IMR-90 (cell line): ENCODE measurements around the gene HCAR3. TPM values are rescaled to one million over a fixed set of nuclear protein-coding genes. Genes with fewer than 3 reads are reported as not detected.

Source experiments
- ATAC-seq: fragments of 200-7000 bp; cut with Tn5 transposase; 2 replicates; pipeline ENCODE4 v1.9.1; 2020; ENCODE audit warnings: low read depth, mild to moderate bottlenecking, moderate library complexity
- BruUV-seq: library from RNA; stranded (reverse); fragments of 400-500 nt; replicated peaks from 2 replicates; lab custom pipeline; 2021; lab: Mats Ljungman, UMichigan
- CTCF ChIA-PET: fragments of 300-600 bp; formaldehyde crosslinking; extraction: SDS; loops from one replicate; lab custom pipeline; 2021; ENCODE audit warnings: antibody characterized with exemption; lab: Yijun Ruan, JAX
- POLR2A ChIA-PET: fragments of 300-600 bp; sonication (Branson Sonifier 250); formaldehyde crosslinking; loops from one replicate; lab custom pipeline; 2022; ENCODE audit warnings: antibody characterized with exemption; ENCODE audit not compliant: unreplicated experiment; lab: Charles Lee
- DNase-seq: peaks from one replicate; pipeline ENCODE4 v3.0.0; 2013
- H2AFZ ChIP-seq: replicated peaks from 2 replicates; pipeline ENCODE3; 2013; ENCODE audit warnings: low read length, mild to moderate bottlenecking; ENCODE audit not compliant: poor library complexity
- H2AK5ac ChIP-seq: 2 replicates; pipeline ENCODE4 v1.6.1; 2013; ENCODE audit warnings: low read depth, low read length, inconsistent platforms
- H2AK9ac ChIP-seq: replicated peaks from 2 replicates; pipeline ENCODE3; 2013; ENCODE audit warnings: mild to moderate bottlenecking, low read depth, low read length, moderate library complexity; ENCODE audit not compliant: poor library complexity
- H2BK120ac ChIP-seq: 2 replicates; pipeline ENCODE4 v1.6.1; 2013; ENCODE audit warnings: low read depth, low read length, inconsistent platforms
- H2BK15ac ChIP-seq: 3 replicates; pipeline ENCODE4 v1.6.1; 2013; ENCODE audit warnings: low read depth, low read length, inconsistent platforms
- H2BK20ac ChIP-seq: 2 replicates; pipeline ENCODE4 v1.6.1; 2013; ENCODE audit warnings: low read depth, mild to moderate bottlenecking, inconsistent platforms, low read length, moderate library complexity
- H2BK5ac ChIP-seq: 2 replicates; pipeline ENCODE4 v1.6.1; 2013; ENCODE audit warnings: mild to moderate bottlenecking, low read depth, low read length, inconsistent platforms; ENCODE audit not compliant: poor library complexity, severe bottlenecking
- H3K14ac ChIP-seq: replicated peaks from 2 replicates; pipeline ENCODE4 v1.6.1; 2013; ENCODE audit warnings: low read depth, low read length, inconsistent platforms
- H3K18ac ChIP-seq: 2 replicates; pipeline ENCODE4 v1.6.1; 2013; ENCODE audit warnings: low read depth, low read length, control low read depth
- H3K23ac ChIP-seq: 2 replicates; pipeline ENCODE4 v1.6.1; 2013; ENCODE audit warnings: low read depth, low read length, inconsistent platforms
- H3K27ac ChIP-seq: 2 replicates; pipeline ENCODE4 v1.5.1; 2013; ENCODE audit warnings: mild to moderate bottlenecking, control low read depth, low read length; ENCODE audit not compliant: insufficient read depth
- H3K27me3 ChIP-seq: 2 replicates; pipeline ENCODE4 v1.6.1; 2013; ENCODE audit warnings: low read length; ENCODE audit not compliant: control insufficient read depth, insufficient read depth
- H3K36me3 ChIP-seq: 2 replicates; pipeline ENCODE4 v1.6.1; 2013; ENCODE audit warnings: low read length, mixed read lengths; ENCODE audit not compliant: control insufficient read depth, insufficient read depth
- H3K4ac ChIP-seq: 2 replicates; pipeline ENCODE4 v1.6.1; 2013; ENCODE audit warnings: low read depth, low read length, inconsistent platforms
- H3K4me1 ChIP-seq: 2 replicates; pipeline ENCODE4 v1.6.1; 2013; ENCODE audit warnings: low read length, mixed read lengths; ENCODE audit not compliant: control insufficient read depth, insufficient read depth
- H3K4me2 ChIP-seq: 2 replicates; pipeline ENCODE4 v1.6.1; 2013; ENCODE audit warnings: low read depth, mild to moderate bottlenecking, control low read depth, low read length, moderate library complexity
- H3K4me3 ChIP-seq: 2 replicates; pipeline ENCODE4 v1.5.1; 2013; ENCODE audit warnings: low read depth, mild to moderate bottlenecking, control low read depth, low read length, moderate library complexity; ENCODE audit not compliant: insufficient read depth
- H3K56ac ChIP-seq: 2 replicates; pipeline ENCODE4 v1.6.1; 2013; ENCODE audit warnings: low read length, inconsistent platforms; ENCODE audit not compliant: insufficient read depth; ENCODE audit errors: extremely low read depth
- H3K79me1 ChIP-seq, 2 experiments: 2 replicates each; pipeline ENCODE4 v1.6.1; 2013; ENCODE audit warnings: low read length in 2 of 2, inconsistent platforms in 1 of 2, low read depth in 1 of 2
- H3K9ac ChIP-seq: 2 replicates; pipeline ENCODE4 v1.6.1; 2013; ENCODE audit warnings: low read depth, low read length, control low read depth
- H3K9me1 ChIP-seq: 2 replicates; pipeline ENCODE4 v1.6.1; 2013; ENCODE audit warnings: low read length, inconsistent platforms; ENCODE audit not compliant: insufficient read depth
- H3K9me3 ChIP-seq: 2 replicates; pipeline ENCODE4 v1.6.1; 2013; ENCODE audit warnings: low read length; ENCODE audit not compliant: control insufficient read depth, insufficient read depth
- H4K20me1 ChIP-seq: 2 replicates; pipeline ENCODE4 v1.6.1; 2013; ENCODE audit warnings: low read length, inconsistent platforms; ENCODE audit not compliant: insufficient read depth
- H4K5ac ChIP-seq: 2 replicates; pipeline ENCODE4 v1.6.1; 2013; ENCODE audit warnings: mild to moderate bottlenecking, low read depth, low read length, control low read depth
- H4K8ac ChIP-seq, 2 experiments: 2 replicates each; pipeline ENCODE4 v1.6.1; 2013; ENCODE audit warnings: low read depth in 2 of 2, low read length in 2 of 2, control low read depth in 1 of 2, inconsistent platforms in 1 of 2
- H4K91ac ChIP-seq: 2 replicates; pipeline ENCODE4 v1.6.1; 2013; ENCODE audit warnings: low read depth, low read length, inconsistent platforms; ENCODE audit not compliant: insufficient read depth
- BHLHE40 ChIP-seq: fragments of 150-350 bp; IDR thresholded peaks from 2 replicates; pipeline ENCODE4 v1.6.1; 2016; ENCODE audit warnings: mild to moderate bottlenecking, low read depth, low read length
- CEBPB ChIP-seq: IDR thresholded peaks from 2 replicates; pipeline ENCODE4 v1.6.1; 2012; ENCODE audit warnings: low read depth, low read length, improper control_type of control experiment
- CHD1 ChIP-seq: IDR thresholded peaks from 2 replicates; pipeline ENCODE4 v1.6.1; 2012; ENCODE audit warnings: low read depth, low read length, improper control_type of control experiment
- FOS ChIP-seq: fragments of 150-350 bp; IDR thresholded peaks from 2 replicates; pipeline ENCODE4 v1.6.1; 2016; ENCODE audit warnings: low read depth, low read length
- MAFK ChIP-seq: IDR thresholded peaks from 2 replicates; pipeline ENCODE4 v1.6.1; 2012; ENCODE audit warnings: low read depth, low read length, improper control_type of control experiment
- POLR2A ChIP-seq: IDR thresholded peaks from 2 replicates; pipeline ENCODE4 v1.6.1; 2012; ENCODE audit warnings: mild to moderate bottlenecking, low read depth, low read length
- RCOR1 ChIP-seq: IDR thresholded peaks from 2 replicates; pipeline ENCODE4 v1.6.1; 2012; ENCODE audit warnings: mild to moderate bottlenecking, low read length, improper control_type of control experiment; ENCODE audit not compliant: insufficient replicate concordance
- RFX5 ChIP-seq: IDR thresholded peaks from 2 replicates; pipeline ENCODE4 v1.8.0; 2012; ENCODE audit warnings: low read depth, mild to moderate bottlenecking, low read length, moderate library complexity
- SMC3 ChIP-seq: fragments of 150-350 bp; IDR thresholded peaks from 2 replicates; pipeline ENCODE4 v1.6.1; 2016; ENCODE audit warnings: low read depth, mild to moderate bottlenecking, antibody characterized with exemption, low read length, moderate library complexity
- USF2 ChIP-seq: fragments of 150-350 bp; IDR thresholded peaks from 2 replicates; pipeline ENCODE4 v1.6.1; 2017; ENCODE audit warnings: mild to moderate bottlenecking, antibody characterized with exemption, low read length, low read depth
- WGBS, 2 experiments: methylation state at CpG; one replicate each; pipeline versions ENCODE4 v1.1.5 to v1.1.7; 2013; ENCODE audit warnings: missing lambda C conversion rate in 2 of 2; ENCODE audit not compliant: insufficient read length in 1 of 2; ENCODE audit errors: extremely low coverage in 2 of 2; 5-methylcytosine and 5-hydroxymethylcytosine counted together
- dilution Hi-C: fragments of 300-500 bp; cut with HindIII; formaldehyde crosslinking; loops from one replicate; pipeline ENCODE4 v1.14.3; 2018; ENCODE audit warnings: low sequenced_read_pairs; ENCODE audit not compliant: unreplicated experiment
- in situ Hi-C: fragments of 300-500 bp; cut with MboI; formaldehyde crosslinking; loops from 3 replicates; pipeline ENCODE4 v1.14.3; 2019; ENCODE audit warnings: low sequenced_read_pairs, inconsistent platforms, mixed read lengths
- intact Hi-C: fragments of 100-400 bp; cut with micrococcal nuclease; formaldehyde crosslinking; loops from 2 replicates; pipeline ENCODE4 v1.10.0; 2022
- polyA plus RNA-seq, 3 experiments: library from polyadenylated mRNA; depleted of rRNA; stranded (reverse); fragments of >200 nt; gene quantifications; 2 replicates each; pipeline ENCODE4 v1.2.3, GENCODE V29; 2012; ENCODE audit warnings: low replicate concordance in 1 of 3
- total RNA-seq: library from RNA; depleted of rRNA; stranded (reverse); fragments of >200 nt; gene quantifications from 2 replicates; pipeline ENCODE4 v1.2.3, GENCODE V29; 2012
- TF ChIP-seq, protein P1 (sequence below): conservative IDR thresholded peaks from 2 replicates; pipeline ENCODE4 v1.5.1; 2012; ENCODE audit warnings: mild to moderate bottlenecking, low read depth, low read length, improper control_type of control experiment

The HCAR3 gene
- total and polyA plus RNA-seq, 2 of the 4 experiments (the other 2 are of a cell fraction), result not detected

DNA sequence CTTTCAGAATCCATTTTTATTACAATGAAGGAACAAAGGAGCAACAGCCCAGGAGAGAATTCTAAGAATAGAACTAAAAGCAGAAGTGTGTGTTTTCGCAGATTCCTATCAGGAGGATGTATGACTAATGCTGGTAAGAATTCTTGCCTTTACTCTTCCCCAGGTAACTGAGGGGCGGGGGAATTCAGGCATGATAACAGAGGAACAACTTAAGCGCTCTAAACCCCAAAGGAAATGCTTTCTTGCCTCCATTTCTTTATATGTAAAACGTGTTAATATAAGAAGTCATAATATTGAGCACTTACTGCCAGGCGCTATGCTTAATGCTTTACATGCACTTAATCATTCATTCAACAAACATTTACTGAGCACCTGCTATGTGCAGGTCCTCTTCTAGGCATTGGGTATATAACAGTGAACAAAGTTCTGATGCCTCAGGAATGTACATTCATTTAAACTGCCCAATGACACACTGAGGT is 9.5 kb upstream of the HCAR3 start:
- Histone ChIP-seq H3K56ac (no peak overlapping the region), H2AK5ac (no peak overlapping the region), H4K8ac (no peak overlapping the region), H3K36me3 (no peaks in the 10 kb centered on the region), H4K91ac (no peak overlapping the region), H2BK20ac (no peak overlapping the region), H2BK120ac (no peak overlapping the region), H4K20me1 (no peaks in the 10 kb centered on the region), H2AK9ac (no peak overlapping the region), H3K9me1 (no peaks in the 10 kb centered on the region), H3K9me3 (no peaks in the 10 kb centered on the region), H3K27me3 (peaks cover 29% of the 10 kb centered on the region), H3K4me1 (no peaks in the 10 kb centered on the region), H3K79me1 (no peaks in the 10 kb centered on the region), H2AFZ (no peak overlapping the region), H2BK15ac (no peak overlapping the region), H3K4me2 (no peak overlapping the region), H3K27ac (no peak overlapping the region), H3K18ac (no peak overlapping the region), H4K5ac (no peak overlapping the region), H3K9ac (no peak overlapping the region), H3K4me3 (no peak overlapping the region), H3K23ac (no peak overlapping the region), H3K14ac (no peak overlapping the region), H3K4ac (no peak overlapping the region), H2BK5ac (no peak overlapping the region)
- dilution Hi-C loops, result no loop called here
- WGBS, 2 experiments, result no CpG with 5 or more reads among the region's 5 CpGs
- no TSS peak for BruUV-seq
- ChIA-PET CTCF (no interaction called here), POLR2A (no interaction called here)
- in situ Hi-C loops, result no loop called here
- TF ChIP-seq BHLHE40 (no peak), MAFK (no peak), SMC3 (no peak), USF2 (no peak), RFX5 (no peak), CEBPB (no peak), FOS (no peak), RCOR1 (no peak), CHD1 (no peak), POLR2A (no peak)
- TF ChIP-seq, protein P1, sequence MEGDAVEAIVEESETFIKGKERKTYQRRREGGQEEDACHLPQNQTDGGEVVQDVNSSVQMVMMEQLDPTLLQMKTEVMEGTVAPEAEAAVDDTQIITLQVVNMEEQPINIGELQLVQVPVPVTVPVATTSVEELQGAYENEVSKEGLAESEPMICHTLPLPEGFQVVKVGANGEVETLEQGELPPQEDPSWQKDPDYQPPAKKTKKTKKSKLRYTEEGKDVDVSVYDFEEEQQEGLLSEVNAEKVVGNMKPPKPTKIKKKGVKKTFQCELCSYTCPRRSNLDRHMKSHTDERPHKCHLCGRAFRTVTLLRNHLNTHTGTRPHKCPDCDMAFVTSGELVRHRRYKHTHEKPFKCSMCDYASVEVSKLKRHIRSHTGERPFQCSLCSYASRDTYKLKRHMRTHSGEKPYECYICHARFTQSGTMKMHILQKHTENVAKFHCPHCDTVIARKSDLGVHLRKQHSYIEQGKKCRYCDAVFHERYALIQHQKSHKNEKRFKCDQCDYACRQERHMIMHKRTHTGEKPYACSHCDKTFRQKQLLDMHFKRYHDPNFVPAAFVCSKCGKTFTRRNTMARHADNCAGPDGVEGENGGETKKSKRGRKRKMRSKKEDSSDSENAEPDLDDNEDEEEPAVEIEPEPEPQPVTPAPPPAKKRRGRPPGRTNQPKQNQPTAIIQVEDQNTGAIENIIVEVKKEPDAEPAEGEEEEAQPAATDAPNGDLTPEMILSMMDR, result no peak
- ATAC-seq (no peak), DNase-seq (no peak)
- intact Hi-C loops, result no loop called here
